ENCODE results near the gene SLC9A1.

SLC9A1 gene

GRCh38 chr1:27100335-27101053 is 54.4 kb downstream of the SLC9A1 start:
- no peaks in the 10 kb centered on the region for H3K4me1 ChIP-seq (ENCODE audit: control insufficient read depth, low read depth, low read length)
- WGBS (ENCODE audit: extremely low coverage, insufficient coverage, low lambda C conversion rate): no CpG with 5 or more reads among the region's 33 CpGs
- H3K27ac ChIP-seq (ENCODE audit: low read depth, low read length): no peak overlapping the region

GRCh38 chr1:27099587-27100334 is 55.2 kb downstream of the SLC9A1 start:
- Histone ChIP-seq H3K79me1 (ENCODE audit: low read length) (no peaks in the 10 kb centered on the region), H2AK5ac (ENCODE audit: low read length) (no peak overlapping the region), H3K79me2 (ENCODE audit: control insufficient read depth, insufficient read depth, low read length) (no peaks in the 10 kb centered on the region), H3K9ac (ENCODE audit: low read length) (peak overlapping the region; percentile 4), H3K27ac (ENCODE audit: low read depth, low read length) (no peak overlapping the region), H2BK15ac (replicated peaks; ENCODE audit: low read depth) (no peak overlapping the region), H4K8ac (ENCODE audit: low read depth, low read length) (no peak overlapping the region), H3K4ac (ENCODE audit: low read depth, low read length) (no peak overlapping the region), H3K23ac (ENCODE audit: low read length) (no peak overlapping the region), H3K27me3 (ENCODE audit: insufficient read depth, low read length, poor library complexity) (no peaks in the 10 kb centered on the region), H3K56ac (ENCODE audit: low read length) (peak overlapping the region; percentile 40), H2BK5ac (ENCODE audit: low read length) (no peak overlapping the region), H3K18ac (ENCODE audit: low read length) (no peak overlapping the region), H3K4me3 (ENCODE audit: low read length) (no peak overlapping the region), H3K4me1 (ENCODE audit: control insufficient read depth, low read depth, low read length) (no peaks in the 10 kb centered on the region), H2BK120ac (ENCODE audit: low read depth, low read length) (no peak overlapping the region), H4K5ac (ENCODE audit: low read length) (no peak overlapping the region), H3K36me3 (ENCODE audit: control insufficient read depth, insufficient read depth, low read length) (no peaks in the 10 kb centered on the region), H3K4me2 (ENCODE audit: low read length) (no peak overlapping the region)
- WGBS (ENCODE audit: extremely low coverage, insufficient coverage, low lambda C conversion rate): no CpG with 5 or more reads among the region's 15 CpGs
- DNase-seq: peak; percentile 66

More at GRCh38 chr1:27100335-27101053, 54.4 kb downstream of the SLC9A1 start:
- Histone ChIP-seq H3K79me1 (ENCODE audit: low read length) (no peaks in the 10 kb centered on the region), H2BK120ac (ENCODE audit: low read depth, low read length) (no peak overlapping the region), H2AK5ac (ENCODE audit: low read length) (no peak overlapping the region), H3K56ac (ENCODE audit: low read length) (peak overlapping the region; percentile 40), H3K79me2 (ENCODE audit: control insufficient read depth, insufficient read depth, low read length) (no peaks in the 10 kb centered on the region), H4K5ac (ENCODE audit: low read length) (no peak overlapping the region), H2BK15ac (replicated peaks; ENCODE audit: low read depth) (no peak overlapping the region), H3K4ac (ENCODE audit: low read depth, low read length) (no peak overlapping the region), H2BK5ac (ENCODE audit: low read length) (no peak overlapping the region), H3K4me3 (ENCODE audit: low read length) (no peak overlapping the region), H3K9ac (ENCODE audit: low read length) (no peak overlapping the region), H3K36me3 (ENCODE audit: control insufficient read depth, insufficient read depth, low read length) (no peaks in the 10 kb centered on the region), H3K4me2 (ENCODE audit: low read length) (no peak overlapping the region), H3K27me3 (ENCODE audit: insufficient read depth, low read length, poor library complexity) (no peaks in the 10 kb centered on the region), H4K8ac (ENCODE audit: low read depth, low read length) (no peak overlapping the region), H3K23ac (ENCODE audit: low read length) (no peak overlapping the region), H3K18ac (ENCODE audit: low read length) (no peak overlapping the region)
- DNase-seq: peak; percentile 20

GRCh38 chr1:27099135-27099586 is 55.8 kb downstream of the SLC9A1 start:
- Histone ChIP-seq H3K9ac (ENCODE audit: low read length) (peak overlapping the region; percentile 4), H3K4me3 (ENCODE audit: low read length) (no peak overlapping the region), H3K27me3 (ENCODE audit: insufficient read depth, low read length, poor library complexity) (no peaks in the 10 kb centered on the region), H2BK15ac (replicated peaks; ENCODE audit: low read depth) (no peak overlapping the region), H3K23ac (ENCODE audit: low read length) (no peak overlapping the region), H3K56ac (ENCODE audit: low read length) (no peak overlapping the region), H2BK5ac (ENCODE audit: low read length) (no peak overlapping the region), H3K4me1 (ENCODE audit: control insufficient read depth, low read depth, low read length) (no peaks in the 10 kb centered on the region), H4K8ac (ENCODE audit: low read depth, low read length) (no peak overlapping the region), H3K79me1 (ENCODE audit: low read length) (no peaks in the 10 kb centered on the region), H3K4ac (ENCODE audit: low read depth, low read length) (no peak overlapping the region), H3K79me2 (ENCODE audit: control insufficient read depth, insufficient read depth, low read length) (no peaks in the 10 kb centered on the region), H3K4me2 (ENCODE audit: low read length) (no peak overlapping the region), H3K36me3 (ENCODE audit: control insufficient read depth, insufficient read depth, low read length) (no peaks in the 10 kb centered on the region), H2BK120ac (ENCODE audit: low read depth, low read length) (no peak overlapping the region), H3K18ac (ENCODE audit: low read length) (no peak overlapping the region), H2AK5ac (ENCODE audit: low read length) (no peak overlapping the region), H4K5ac (ENCODE audit: low read length) (no peak overlapping the region), H3K27ac (ENCODE audit: low read depth, low read length) (no peak overlapping the region)
- peak; percentile 68 for DNase-seq
- no CpG with 5 or more reads among the region's 4 CpGs for WGBS (ENCODE audit: extremely low coverage, insufficient coverage, low lambda C conversion rate)

GRCh38 chr1:27098431-27099134 is 56.3 kb downstream of the SLC9A1 start:
- Histone ChIP-seq H3K4ac (ENCODE audit: low read depth, low read length) (no peak overlapping the region), H3K79me2 (ENCODE audit: control insufficient read depth, insufficient read depth, low read length) (no peaks in the 10 kb centered on the region), H3K4me2 (ENCODE audit: low read length) (no peak overlapping the region), H3K27ac (ENCODE audit: low read depth, low read length) (no peak overlapping the region), H2BK120ac (ENCODE audit: low read depth, low read length) (no peak overlapping the region), H2BK15ac (replicated peaks; ENCODE audit: low read depth) (no peak overlapping the region), H3K18ac (ENCODE audit: low read length) (no peak overlapping the region), H4K5ac (ENCODE audit: low read length) (no peak overlapping the region), H3K4me1 (ENCODE audit: control insufficient read depth, low read depth, low read length) (no peaks in the 10 kb centered on the region), H4K8ac (ENCODE audit: low read depth, low read length) (no peak overlapping the region), H2BK5ac (ENCODE audit: low read length) (no peak overlapping the region), H3K9ac (ENCODE audit: low read length) (no peak overlapping the region), H3K4me3 (ENCODE audit: low read length) (no peak overlapping the region), H3K79me1 (ENCODE audit: low read length) (no peaks in the 10 kb centered on the region), H2AK5ac (ENCODE audit: low read length) (no peak overlapping the region), H3K23ac (ENCODE audit: low read length) (no peak overlapping the region), H3K56ac (ENCODE audit: low read length) (peak overlapping the region; percentile 3), H3K27me3 (ENCODE audit: insufficient read depth, low read length, poor library complexity) (no peaks in the 10 kb centered on the region), H3K36me3 (ENCODE audit: control insufficient read depth, insufficient read depth, low read length) (no peaks in the 10 kb centered on the region)
- no CpG with 5 or more reads among the region's 14 CpGs for WGBS (ENCODE audit: extremely low coverage, insufficient coverage, low lambda C conversion rate)
- DNase-seq: no peak

- Histone ChIP-seq H2BK120ac (ENCODE audit: low read depth, low read length) (no peak overlapping the region), H2BK15ac (replicated peaks; ENCODE audit: low read depth) (no peak overlapping the region), H3K79me1 (ENCODE audit: low read length) (no peaks in the 10 kb centered on the region), H3K4ac (ENCODE audit: low read depth, low read length) (no peak overlapping the region), H3K27ac (ENCODE audit: low read depth, low read length) (no peak overlapping the region), H3K56ac (ENCODE audit: low read length) (no peak overlapping the region), H3K9ac (ENCODE audit: low read length) (no peak overlapping the region), H3K79me2 (ENCODE audit: control insufficient read depth, insufficient read depth, low read length) (no peaks in the 10 kb centered on the region), H4K8ac (ENCODE audit: low read depth, low read length) (no peak overlapping the region), H3K4me3 (ENCODE audit: low read length) (no peak overlapping the region), H3K27me3 (ENCODE audit: insufficient read depth, low read length, poor library complexity) (no peaks in the 10 kb centered on the region), H3K4me2 (ENCODE audit: low read length) (no peak overlapping the region), H4K5ac (ENCODE audit: low read length) (no peak overlapping the region), H3K4me1 (ENCODE audit: control insufficient read depth, low read depth, low read length) (no peaks in the 10 kb centered on the region), H2BK5ac (ENCODE audit: low read length) (no peak overlapping the region), H2AK5ac (ENCODE audit: low read length) (no peak overlapping the region), H3K36me3 (ENCODE audit: control insufficient read depth, insufficient read depth, low read length) (no peaks in the 10 kb centered on the region), H3K18ac (ENCODE audit: low read length) (no peak overlapping the region), H3K23ac (ENCODE audit: low read length) (no peak overlapping the region)
- no CpG with 5 or more reads among the region's 5 CpGs for WGBS (ENCODE audit: extremely low coverage, insufficient coverage, low lambda C conversion rate)
- peak; percentile 71 for DNase-seq
These were observed 57.4 kb downstream of the SLC9A1 start for GRCh38 chr1:27097484-27097917.
